Hematopoietic multipotent progenitor cell treated with erythropoietin and hydrocortisone succinate and interleukin-3 and kit ligand, for 17 days (in vitro differentiated cells): ENCODE data around the gene ICE1.
"Not testable (repeated sequence)": the region's sequence is repeated elsewhere in the genome, so short reads cannot be mapped to it uniquely, and the experiment has no call there.

Source experiments
- DNase-seq: peaks from one replicate; pipeline ENCODE4 v3.0.0-alpha.2; 2015; ENCODE audit warnings: low spot score

ICE1 gene, protein sequence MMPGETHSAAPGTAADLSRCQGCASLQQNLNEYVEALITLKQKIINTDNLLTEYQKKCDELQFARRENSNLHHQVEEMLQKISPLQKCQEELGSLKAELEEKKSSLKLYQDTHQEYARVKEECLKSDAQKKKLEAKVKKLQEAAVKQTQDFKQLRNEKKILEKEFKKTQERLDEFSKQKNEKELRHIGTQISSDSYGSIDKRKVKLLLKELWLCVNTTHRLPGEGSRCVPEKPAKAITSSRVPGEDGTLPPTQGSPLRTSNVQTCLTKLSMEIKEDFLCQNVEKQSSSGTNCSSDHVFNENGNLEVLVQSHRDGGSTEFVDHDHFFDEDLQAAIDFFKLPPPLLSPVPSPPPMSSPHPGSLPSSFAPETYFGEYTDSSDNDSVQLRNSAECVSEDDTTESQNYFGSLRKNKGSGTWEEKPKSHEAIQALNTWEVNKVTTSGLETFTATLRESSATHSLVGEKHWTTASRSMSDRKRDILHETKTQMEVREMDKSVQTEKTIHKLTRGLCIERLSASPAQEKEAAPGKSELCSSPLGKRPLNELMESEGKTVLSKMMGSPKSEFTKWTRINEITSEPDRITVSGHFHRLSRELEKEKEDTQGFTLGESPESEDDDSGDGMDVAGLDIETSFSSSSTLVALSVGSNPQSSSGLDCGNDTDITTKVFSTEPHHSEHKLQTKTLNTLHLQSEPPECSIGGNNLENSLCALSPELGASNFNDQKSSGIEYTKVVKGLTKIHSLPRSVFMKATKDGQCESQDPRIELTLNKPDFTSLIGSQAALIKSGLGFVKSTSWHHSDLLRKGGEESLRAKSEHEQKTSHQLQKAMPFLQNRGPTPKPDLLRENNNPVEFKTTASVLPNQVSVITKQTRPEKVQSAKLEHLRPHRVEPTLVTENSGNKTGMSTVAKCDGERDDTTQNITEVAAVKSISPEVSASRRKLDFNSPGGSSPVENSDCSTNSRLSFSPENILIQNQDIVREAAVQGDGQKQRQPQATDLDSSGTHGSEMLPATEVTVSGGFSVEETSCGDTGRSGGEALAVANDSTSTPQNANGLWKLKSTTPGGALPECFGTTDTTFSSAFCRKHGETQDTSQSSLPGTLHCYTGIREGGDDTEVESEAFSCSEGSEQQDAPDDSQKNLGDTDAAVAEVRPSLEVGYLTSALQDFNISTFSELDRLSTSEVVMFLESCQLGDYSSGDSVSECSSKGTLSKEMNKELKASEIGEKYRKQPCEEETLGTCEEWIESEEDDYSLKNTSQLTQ (N-terminal part only)

DNA sequence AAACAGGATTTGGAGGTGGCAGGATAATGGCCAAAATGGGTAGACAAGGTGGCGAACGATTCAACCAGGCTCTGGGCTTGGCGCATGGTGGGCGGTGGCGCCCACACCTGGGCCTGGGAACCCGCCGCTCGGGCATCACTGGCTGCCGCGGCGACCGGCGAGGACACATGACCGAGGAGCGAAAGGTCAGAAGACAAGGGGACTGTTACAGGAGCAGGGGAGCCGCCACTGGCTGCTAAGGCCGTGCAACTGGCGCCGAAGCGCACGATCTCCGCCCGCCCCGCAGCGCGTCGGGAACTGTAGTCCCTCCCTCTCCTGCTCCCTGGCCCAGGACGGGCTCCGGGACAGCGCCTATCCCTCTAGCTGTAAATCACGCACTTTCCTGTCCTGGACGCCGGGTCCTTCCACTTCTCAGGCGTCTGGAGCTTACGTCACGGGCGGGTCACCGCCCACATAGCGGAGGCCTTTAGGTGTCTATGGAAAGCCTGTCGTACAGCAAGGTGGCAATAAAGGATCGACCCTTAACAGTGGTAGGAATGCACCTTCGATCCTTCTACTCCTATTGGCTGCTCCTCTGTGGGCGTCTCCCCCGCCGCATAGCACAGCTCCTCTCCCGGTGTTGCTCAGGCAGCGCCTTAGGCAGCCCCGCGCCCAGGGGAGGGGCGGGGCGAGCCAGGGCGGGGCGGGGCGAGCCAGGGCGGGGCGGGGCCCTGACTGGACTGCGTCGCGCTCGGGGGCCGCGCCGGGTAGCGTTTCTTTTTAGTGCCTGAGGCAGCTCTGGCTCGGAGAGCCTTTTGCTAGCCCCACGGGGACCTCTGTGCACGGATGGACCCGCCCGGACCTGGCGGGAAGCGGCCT lies at the start of gene ICE1:
TSS of gene ICE1 (plus strand) at position 717 of the 858 bp plus-strand sequence. CDS start 239 bp downstream, outside the sequence.
- DNase-seq, result peak; percentile 98

DNA sequence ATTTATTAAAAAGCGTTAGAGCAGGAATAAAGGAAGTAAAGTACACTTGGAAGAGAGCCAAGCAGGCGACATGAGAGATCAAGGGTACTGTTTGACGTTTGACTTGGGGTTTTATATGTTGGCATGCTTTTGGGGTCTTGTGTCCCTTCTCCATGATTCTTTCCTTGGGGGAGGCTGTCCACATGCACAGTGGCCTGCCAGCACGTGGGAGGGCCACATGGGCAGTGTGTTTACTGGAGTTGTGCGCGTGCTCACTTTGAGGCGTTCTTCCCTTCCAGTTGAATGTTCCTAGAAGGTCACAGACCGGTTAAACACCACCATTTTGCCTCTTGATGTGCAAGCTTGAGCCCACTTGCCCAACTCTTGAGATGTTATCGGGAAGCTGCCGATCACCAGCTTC lies 49.5 kb upstream of the ICE1 start:
- DNase-seq, result no peak

DNA sequence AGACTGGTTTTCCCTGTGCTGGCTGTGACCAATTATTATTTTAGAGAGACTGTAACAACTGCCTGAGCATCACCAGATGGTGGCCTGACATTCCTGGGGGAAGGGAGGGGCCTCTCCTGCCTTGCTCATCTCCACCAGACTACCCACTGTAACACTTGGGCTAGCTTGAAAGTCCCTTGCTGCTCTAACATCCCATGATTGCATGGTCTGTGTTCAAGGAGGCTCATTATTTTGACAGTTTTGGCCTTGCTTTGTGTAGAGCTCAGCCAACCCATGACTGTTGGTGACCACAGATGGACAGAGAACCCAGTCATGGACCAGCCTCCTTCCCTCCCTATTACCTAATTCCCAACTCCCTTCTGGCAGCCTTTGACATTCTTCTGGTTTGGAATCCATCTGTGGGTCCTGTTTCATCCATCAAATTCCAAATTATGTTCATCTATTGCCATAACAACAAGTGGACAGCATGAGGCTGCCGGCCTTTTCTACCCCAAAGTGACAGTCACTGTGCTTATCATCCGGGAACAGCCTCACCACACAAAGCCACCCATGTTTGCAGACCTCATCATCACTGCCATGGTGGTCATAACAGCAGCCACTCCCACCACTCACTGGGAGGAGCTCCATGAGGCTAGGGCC lies 49.0 kb upstream of the ICE1 start:
- no peak for DNase-seq

DNA sequence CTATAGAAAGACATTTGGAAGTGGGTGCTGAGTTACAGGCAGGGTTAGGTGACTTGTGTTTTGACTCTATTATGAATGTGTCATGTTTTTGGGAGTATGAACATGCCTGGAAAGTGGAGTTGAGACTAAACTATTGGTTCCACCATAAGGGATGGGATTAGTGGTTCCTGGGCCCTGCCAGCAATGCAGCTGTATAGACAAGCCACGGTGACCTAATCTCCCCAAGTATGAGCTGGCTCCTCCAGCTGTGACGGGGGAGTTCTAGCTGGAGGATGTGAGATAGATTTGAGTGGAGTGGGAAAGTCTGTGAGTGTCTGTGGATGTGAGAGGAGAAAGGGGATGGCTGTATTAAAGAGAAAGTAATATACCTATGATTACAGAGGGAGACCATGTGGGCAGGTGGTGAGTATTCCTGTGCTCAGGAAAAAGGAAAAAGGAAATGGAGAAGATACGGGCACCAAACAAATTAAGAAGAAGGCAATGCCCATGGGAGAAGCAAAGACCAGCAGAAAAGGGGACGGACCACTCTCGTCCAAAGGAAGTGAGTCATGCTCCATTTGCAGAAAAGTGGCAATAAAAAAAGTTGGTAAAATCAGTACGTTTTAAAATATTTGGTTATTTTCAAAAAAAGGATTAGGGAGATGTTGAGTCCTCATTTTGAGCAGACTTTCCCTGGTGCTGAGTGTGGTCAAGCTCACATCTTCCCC lies 48.3 kb upstream of the ICE1 start:
- DNase-seq, result no peak

DNA sequence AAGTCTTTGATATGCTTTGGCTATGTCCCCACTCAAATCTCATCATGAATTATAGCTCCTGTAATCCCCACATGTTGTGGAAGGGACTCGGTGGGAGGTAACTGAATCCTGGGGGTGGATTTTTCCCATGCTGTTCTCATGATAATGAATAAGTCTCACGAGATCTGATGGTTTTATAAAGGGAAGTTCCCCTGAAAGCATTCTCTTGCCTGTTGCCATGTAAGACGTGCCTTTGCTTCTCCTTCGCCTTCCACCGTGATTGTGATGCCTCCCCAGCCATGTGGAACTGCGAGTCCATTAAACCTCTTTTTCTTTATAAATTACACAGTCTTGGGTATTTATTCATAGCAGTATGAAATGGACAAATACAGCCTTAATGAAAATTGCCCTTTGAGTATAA lies 44.7 kb upstream of the ICE1 start:
- no peak for DNase-seq

DNA sequence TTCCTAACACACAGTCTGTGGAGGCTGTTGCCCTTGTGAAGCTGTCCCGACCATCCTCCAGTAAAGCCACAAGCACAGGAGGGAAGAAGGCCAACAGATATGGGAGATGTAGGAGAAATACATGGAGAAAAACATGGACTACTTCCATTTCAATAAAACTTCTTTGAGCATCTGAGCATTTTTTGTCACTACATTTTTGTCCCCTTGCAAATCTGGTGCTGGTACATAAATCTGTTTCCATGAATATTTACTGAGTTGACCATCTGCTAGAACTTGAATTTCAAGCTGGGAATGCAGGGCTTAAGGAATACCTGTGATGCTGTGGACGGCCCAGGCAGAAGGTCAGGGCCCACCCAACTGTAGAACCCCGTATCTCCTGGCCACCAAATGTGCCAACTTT lies 43.9 kb upstream of the ICE1 start:
- no peak for DNase-seq

DNA sequence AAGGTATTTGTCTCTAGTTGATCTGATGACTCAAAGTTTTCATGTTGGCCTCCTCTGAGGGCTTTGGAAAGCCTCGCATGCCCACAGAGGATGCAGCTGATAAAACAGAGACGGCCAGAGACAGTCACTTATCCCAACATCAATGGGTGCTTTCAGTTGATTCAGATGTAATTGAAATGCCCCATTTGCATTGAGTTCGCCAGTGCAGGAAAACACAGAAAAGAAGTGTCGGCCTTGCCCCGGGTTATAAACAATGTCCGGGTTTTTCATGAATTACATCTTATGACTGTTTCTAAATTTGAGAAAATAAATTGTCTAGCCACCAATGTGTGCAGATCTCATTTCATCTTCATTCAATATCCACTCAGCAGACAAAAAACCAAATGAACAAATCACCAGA lies 42.2 kb upstream of the ICE1 start:
- DNase-seq, result no peak

DNA sequence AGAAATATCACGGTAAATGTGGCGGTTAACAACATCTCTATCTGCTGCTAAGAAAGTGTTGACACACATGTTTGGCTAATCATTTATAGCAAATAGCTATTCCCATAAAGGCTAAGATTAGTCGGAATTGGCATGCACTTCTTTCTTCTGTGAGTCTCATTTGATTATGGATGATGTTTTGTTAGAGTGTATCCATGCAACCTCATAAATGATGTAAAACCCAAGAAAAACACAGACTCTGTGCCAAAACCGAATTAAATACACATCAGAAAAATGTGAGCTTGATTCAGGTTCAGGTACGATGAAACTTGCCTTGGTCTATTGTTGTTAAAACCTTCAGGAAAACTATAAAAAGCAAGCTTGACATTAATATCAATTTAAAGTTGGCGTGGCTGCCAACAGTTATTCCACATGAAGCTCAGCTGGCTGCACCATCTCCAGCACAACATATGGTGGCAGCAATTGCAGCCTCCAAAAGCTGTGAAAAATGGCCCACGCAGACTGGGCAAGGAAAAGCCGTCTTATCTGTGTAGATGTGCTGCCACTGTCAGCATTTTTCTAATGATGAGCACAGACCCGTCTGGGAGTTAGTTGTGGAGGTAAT lies 41.1 kb upstream of the ICE1 start:
- no peak for DNase-seq

DNA sequence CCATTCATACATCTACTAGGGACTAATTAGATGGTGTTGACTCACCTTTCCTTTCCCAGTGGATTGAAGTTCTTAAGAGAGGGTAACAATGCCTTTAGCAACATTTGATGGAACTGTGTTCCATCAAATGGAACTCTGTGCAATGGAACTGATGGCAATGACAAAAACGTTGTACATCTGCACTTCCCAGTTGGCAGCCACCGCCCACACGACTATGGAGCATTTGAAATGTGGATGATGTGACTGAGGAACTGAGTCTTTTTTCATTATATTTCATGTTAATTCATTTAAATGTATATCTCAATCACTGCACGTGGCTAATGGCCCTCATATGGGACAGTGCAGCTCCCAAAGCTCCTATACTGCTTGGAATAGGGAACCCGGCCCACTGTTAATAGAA lies 39.0 kb upstream of the ICE1 start:
- DNase-seq, result no peak

DNA sequence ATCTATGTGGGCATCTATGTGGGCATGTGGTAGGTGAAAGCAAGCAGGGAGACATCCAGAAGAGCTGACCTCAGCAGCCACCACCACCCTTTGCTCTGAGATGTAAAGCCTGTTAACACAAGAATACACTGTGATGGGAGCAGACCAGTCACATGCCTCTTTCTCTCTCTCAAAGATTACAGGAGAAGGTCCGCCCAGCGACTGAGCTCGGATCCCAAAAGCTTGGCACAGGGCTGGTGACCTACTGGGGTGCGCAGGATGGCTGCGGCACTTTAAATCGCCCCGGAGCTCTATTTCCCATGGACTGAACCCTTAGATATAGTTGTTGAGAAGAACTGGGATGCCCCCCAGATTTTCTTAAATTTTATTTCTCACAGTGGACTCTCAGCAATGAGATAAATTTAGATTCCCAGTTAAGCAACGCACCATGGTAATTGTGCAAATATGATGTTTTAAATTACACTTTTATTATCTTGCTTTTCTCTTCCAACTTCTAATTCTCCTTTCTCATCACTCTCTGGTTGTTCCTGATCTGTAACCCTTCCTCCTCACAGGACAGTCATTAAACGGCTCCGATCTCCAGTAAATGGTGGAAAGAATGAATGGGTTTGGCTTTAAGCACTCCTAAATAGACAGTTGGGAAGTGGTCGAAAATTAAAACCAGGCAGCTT lies 37.7 kb upstream of the ICE1 start:
- no peak for DNase-seq

DNA sequence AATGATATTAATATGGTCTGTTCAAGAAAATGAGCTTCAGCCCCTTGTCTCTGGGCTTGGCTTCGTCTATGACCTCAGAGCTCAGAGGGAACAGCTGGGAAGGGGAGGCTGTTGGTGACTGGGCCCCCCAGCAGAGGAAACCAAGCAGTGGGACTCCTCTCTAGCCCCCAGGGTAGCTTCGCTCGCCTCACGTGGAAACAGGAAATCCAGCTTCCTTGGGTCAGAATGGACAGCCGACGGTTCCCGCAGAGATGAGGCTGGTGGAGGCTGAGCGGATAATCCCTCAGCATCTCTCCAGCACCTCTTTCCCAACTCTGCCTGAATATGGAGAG lies 37.2 kb upstream of the ICE1 start:
- DNase-seq, result no peak

DNA sequence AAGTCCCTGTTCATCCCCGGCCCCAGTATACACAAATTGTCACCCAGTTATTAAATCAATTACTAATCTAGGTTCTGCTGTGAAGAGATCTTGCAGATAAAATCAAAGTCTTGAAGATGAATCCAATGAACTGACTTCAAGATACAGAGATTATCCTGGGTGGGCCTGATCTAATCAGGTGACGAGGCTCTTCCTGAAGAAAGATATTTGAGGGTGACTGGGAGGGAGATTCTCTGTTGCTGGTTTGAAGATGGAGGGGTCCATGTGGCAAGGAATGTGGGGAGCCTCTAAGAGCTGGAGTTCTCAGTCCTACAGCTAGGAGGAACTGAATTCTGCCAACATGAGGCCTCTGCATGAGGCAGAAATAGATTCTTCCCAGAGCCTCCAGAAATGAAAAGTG lies 36.1 kb upstream of the ICE1 start:
- no peak for DNase-seq

DNA sequence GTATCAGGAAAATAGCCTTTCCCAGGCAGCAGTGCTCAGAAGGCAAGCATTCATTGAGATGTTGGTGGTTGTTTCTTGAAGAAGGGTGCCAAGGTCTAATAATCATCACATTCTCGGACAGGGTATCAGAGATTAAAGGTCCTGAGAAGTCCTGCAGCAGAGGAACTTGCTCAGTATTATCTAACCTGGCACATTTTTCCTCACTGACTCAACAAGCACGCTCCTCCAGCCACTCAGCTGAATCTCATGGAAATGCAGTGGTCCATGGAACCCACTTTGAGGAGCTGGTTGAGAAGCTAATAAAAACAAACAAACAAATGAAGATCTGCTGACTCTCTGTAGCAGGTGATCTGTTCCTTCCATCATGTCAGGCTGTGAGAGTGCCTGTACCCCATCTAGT lies 35.3 kb upstream of the ICE1 start:
- no peak for DNase-seq

DNA sequence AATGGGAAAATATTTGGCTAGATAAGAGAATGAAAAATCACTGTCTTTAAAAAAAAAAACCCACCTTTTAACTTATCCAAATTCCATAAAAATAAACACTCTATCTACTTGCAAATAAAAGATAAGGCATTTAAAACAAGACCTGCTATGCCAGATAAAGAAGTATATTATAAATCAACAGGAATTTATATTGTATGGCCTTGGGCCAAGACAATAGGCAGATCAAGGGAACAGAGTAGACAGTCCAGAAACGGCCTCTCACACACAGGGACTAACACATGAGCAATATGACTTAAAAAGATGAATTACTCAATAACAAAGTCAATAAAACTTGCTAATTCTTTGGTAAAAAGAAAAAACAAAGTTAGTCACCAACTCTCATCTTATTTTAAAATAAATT lies 34.7 kb upstream of the ICE1 start:
- DNase-seq, result no peak

DNA sequence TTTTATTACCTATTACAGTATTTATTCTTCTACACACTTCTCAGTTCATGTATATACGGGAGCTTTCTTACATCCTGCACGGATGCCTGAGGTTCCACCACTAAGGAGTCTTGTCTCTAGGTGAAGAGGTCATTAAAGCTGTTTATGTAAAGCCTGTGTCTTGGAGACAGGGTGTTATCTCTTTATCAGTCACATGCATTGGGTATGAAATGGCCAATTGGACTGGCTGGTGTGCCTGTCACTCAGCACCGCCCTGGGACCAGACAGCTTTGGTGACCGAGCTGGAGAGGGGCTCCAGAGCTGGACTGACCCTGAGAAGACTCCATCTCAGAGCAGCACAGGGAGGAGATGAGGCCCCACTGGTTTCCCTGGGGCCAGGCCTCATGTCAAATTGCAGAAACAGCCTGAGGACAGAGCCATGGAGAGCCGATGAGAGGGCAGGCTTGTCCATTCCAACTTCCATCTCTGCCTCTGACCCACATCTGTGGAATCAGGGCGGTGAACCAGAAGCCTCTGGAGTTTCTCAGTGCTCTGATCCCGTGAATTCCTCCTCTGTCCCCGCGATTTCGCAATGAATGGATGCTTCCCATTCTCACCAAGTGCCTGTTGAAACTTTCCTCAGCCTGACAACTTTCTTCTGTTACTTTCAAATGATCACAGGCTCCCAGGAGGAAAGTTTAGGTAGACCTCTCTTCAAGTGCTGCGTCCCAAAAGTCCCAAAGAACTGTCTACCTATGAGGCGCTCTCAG lies 32.2 kb upstream of the ICE1 start:
- DNase-seq, result not testable (repeated sequence)

DNA sequence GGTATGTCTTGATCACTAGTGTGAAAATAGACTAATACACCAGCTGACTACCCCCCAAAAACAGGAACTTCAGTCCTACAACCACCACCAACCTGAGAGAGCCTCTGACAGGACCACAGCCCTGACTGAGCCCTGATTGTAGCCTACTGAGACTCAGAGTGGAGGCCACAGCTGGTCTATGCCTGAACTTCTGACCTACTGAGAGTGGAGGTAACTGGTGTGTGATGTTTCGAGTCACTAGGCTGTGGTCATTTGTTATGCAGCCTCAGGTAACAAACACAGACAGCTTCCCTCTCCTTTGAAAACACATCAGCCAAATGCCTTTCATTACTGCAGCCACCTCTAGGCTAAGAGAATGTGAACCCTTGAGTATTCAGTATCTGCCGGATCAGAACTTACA lies 30.0 kb upstream of the ICE1 start:
- DNase-seq, result not testable (repeated sequence)

DNA sequence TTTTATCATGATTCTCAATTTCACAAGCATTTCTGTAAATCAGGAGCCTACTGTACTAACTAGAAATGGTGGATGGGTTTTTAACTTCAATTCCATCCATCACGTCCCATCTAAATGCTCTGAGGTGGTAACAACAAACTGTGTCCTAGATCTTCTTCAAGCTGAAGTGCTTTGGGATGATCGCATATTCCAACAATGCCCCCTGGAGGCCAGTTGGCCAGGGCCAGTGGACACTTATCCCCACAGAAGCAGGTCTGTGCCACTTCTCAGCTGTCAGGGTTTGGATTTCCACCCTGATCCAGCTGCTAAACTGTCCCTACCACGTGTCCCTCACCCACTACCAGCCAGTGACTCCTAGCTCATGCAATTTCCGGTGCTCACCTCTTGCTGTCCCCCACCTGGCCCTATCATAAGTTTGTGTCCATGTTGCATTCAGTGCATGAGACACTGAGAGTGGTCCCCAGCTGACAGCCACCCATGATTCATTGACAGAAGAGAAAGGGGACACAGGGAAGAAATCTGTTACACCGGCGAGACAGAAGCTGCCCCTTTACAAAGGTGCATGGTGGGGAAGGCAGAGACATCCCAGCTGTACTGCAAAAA lies 28.0 kb upstream of the ICE1 start:
- not testable (repeated sequence) for DNase-seq

DNA sequence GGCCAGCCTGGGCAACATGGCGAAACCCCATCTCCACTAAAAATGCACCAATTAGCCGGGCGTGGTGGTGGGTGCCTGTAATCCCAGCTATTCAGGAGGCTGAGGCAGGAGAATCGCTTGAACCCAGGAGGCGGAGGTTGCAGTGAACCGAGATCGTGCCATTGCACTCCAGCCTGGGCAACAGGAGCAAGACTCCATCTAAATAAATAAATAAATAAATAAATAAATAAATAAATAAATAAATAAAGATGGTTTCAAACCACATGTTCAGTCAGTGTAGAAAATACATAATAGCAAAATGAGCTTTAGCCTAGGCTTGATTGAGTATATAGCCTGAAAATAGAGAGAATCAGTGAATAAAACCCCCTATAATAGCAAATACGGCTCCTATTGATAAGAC lies 27.4 kb upstream of the ICE1 start:
- not testable (repeated sequence) for DNase-seq
